ENCODE measurements around the gene RAB37. TPM values are rescaled to one million over a fixed set of nuclear protein-coding genes. Genes with fewer than 3 reads are reported as not detected.

The RAB37 gene
- total RNA-seq, 1 donor: 0.09 TPM

DNA sequence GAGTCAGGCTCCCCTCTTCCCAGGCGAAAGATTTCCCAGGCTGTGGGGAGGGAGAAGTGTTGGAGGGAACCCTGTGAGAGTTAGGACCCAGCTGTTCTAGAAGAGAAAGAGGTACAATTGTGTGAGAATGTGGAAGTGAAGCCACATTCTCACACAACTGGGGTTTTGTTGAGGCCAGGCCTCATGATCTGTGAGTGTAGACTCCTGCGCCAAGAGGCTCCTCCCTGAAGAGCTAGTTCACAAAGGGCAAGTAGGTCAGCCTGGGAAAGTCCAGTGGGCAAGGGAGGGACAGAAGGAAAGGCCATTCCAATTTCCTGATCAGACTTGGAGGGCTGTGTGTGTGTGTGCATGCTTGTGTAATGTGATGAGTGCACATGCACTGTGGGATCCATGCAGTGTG is 39.5 kb upstream of the RAB37 start:
- TF ChIP-seq, protein P1, sequence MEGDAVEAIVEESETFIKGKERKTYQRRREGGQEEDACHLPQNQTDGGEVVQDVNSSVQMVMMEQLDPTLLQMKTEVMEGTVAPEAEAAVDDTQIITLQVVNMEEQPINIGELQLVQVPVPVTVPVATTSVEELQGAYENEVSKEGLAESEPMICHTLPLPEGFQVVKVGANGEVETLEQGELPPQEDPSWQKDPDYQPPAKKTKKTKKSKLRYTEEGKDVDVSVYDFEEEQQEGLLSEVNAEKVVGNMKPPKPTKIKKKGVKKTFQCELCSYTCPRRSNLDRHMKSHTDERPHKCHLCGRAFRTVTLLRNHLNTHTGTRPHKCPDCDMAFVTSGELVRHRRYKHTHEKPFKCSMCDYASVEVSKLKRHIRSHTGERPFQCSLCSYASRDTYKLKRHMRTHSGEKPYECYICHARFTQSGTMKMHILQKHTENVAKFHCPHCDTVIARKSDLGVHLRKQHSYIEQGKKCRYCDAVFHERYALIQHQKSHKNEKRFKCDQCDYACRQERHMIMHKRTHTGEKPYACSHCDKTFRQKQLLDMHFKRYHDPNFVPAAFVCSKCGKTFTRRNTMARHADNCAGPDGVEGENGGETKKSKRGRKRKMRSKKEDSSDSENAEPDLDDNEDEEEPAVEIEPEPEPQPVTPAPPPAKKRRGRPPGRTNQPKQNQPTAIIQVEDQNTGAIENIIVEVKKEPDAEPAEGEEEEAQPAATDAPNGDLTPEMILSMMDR (IDR thresholded peaks at IDR 0.05; ENCODE audit: insufficient read depth, low read length): no peak
- DNase-seq (ENCODE audit: low read depth): no peak
- H3K4me3 ChIP-seq (ENCODE audit: low read depth, low read length): no peak overlapping the region

DNA sequence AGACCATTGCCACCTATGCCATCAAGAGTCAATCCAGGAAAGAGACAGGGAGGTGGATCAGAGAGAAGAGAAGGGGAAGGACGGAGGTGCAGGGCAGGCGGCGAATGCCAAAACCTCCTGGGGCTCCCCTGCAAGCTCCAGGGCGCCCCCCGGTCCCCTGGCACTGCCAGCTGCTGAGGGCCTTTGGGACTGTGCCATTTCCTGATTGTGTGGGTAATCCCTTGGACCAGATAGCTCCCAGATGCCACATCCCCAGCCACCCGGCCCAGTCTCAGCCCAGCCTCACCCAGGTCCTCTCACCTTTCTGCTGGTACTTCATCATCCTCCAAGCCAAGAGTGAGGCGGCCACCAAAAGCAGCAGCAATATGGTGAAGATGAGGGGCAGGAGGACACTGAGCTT is 39.0 kb upstream of the RAB37 start:
- no peak overlapping the region for H3K4me3 ChIP-seq (ENCODE audit: low read depth, low read length)
- DNase-seq (ENCODE audit: low read depth): no peak
- TF ChIP-seq, protein P1 (IDR thresholded peaks at IDR 0.05; ENCODE audit: insufficient read depth, low read length): no peak

DNA sequence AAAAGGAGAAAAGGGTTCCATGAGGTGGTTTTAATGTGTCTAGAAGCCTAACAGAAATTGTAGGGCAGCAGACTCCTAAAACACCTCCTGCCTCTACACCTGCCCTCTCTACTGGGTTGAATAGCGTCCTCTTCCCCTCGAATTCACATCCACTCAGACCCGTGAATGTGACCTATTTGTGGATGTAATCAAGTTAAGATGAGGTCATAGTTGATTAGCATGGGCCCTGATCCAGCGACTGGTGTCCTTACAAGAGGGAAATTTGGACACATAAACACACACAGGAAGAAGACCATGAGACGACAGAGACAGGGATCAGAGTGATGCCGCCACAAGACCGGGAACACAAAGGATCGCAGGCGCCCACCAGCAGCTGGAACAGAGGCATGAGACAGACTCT is 37.8 kb upstream of the RAB37 start:
- no peak overlapping the region for H3K4me3 ChIP-seq (ENCODE audit: low read depth, low read length)
- no peak for DNase-seq (ENCODE audit: low read depth)
- TF ChIP-seq, protein P1 (IDR thresholded peaks at IDR 0.05; ENCODE audit: insufficient read depth, low read length): no peak

DNA sequence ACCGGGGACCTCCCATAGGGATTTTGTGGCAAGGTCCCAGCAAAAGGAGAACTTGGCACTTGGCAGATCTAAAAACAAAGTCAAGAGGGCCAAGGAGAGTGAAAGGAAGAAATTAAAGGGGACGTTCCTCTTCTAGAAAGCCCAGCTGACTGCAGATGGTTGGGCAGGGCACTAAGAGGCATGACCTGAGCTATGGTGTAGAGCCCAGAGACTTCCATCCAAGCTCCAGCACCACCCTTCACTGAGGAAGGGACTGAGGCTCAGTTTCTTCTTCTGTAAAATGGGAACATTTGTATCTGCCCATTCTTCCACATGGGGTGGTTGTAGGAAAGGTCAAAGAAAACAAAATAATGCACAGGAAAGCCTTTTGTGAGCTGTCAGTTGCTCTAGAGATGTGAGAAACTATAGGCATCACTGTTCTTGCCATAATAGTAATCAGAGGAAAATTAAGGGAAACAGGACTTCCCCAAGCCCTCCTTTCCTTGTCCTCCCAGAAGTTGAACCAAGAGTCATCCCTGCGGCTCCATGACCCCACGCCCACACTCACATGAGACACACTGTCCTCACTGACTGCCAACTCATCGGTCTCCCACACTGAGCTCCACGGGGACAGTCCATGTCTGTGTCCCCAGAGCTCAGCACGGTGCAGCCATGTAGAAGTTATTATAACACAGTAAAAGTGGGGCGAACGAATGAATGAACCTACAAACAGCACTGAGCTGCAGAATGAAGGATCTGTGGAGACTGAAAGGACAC is 34.8 kb upstream of the RAB37 start:
- no peak for DNase-seq (ENCODE audit: low read depth)
- H3K4me3 ChIP-seq (ENCODE audit: low read depth, low read length): no peak overlapping the region
- TF ChIP-seq, protein P1 (IDR thresholded peaks at IDR 0.05; ENCODE audit: insufficient read depth, low read length): no peak

DNA sequence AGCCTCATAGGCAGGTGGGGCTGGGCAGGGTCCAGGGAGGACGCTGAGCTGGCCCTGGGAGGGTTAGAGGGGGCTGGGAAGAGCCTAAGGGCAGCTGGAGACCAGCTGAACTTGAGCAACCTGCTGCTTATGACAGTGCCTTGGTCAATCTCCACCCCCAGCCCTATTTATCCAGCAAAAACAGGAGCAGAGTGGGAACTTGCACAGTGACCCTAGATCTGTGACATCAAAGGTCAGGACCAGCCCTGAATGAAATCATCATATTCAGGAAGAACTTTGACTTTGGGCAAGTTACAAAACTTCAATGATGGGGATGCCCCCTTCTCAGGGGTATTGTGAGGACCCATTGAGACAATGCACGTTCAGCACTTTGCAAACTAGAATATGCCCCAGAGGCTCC is 33.7 kb upstream of the RAB37 start:
- H3K4me3 ChIP-seq (ENCODE audit: low read depth, low read length): no peak overlapping the region
- no peak for DNase-seq (ENCODE audit: low read depth)
- TF ChIP-seq, protein P1 (IDR thresholded peaks at IDR 0.05; ENCODE audit: insufficient read depth, low read length): no peak

DNA sequence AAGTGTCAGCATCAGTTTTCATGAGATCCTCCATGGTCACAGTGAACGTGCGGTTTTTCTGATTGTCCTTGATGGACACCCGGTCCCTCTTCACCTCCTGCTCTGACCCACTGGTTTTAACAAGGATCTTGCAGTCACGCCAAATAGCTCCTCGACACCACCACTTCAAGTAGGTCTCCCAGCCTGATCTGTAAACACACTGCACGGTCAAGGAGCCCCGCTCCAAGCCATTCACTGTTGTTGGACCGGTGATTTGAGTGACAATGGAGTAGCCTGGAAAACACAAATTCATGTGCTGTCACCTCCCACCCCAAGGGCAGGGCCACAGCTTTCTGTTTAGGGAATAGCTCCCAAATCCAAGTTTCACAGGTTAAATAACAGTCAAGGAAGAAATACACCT is 32.5 kb upstream of the RAB37 start:
- TF ChIP-seq, protein P1 (IDR thresholded peaks at IDR 0.05; ENCODE audit: insufficient read depth, low read length): no peak
- H3K4me3 ChIP-seq (ENCODE audit: low read depth, low read length): no peak overlapping the region
- no peak for DNase-seq (ENCODE audit: low read depth)
